Endodermal cell (in vitro differentiated cells): ENCODE results near the gene IRF6. TPM values are rescaled to one million over a fixed set of nuclear protein-coding genes. Genes with fewer than 3 reads are reported as not detected.

Experiments
- DNase-seq: peaks from one replicate; pipeline ENCODE4 v3.0.0-alpha.2; 2017
- H3K27ac ChIP-seq: 2 replicates; pipeline ENCODE4 v1.5.1; 2013; ENCODE audit warnings: mild to moderate bottlenecking, low read depth, low read length, moderate library complexity
- H3K27me3 ChIP-seq: 2 replicates; pipeline ENCODE4 v1.6.1; 2013; ENCODE audit warnings: mild to moderate bottlenecking, low read length, moderate library complexity; ENCODE audit not compliant: insufficient read depth, control insufficient read depth, poor library complexity, severe bottlenecking
- H3K36me3 ChIP-seq: 2 replicates; pipeline ENCODE4 v1.7.0; 2013; ENCODE audit warnings: mild to moderate bottlenecking, low read length, moderate library complexity; ENCODE audit not compliant: control insufficient read depth, insufficient read depth
- H3K4me1 ChIP-seq: one replicate; pipeline ENCODE4 v1.7.0; 2013; ENCODE audit warnings: low read length; ENCODE audit not compliant: control insufficient read depth, insufficient read depth
- H3K4me3 ChIP-seq: 2 replicates; pipeline ENCODE4 v1.5.1; 2013; ENCODE audit warnings: mild to moderate bottlenecking, low read length, moderate library complexity
- H3K9ac ChIP-seq: 2 replicates; pipeline ENCODE4 v1.6.1; 2013; ENCODE audit warnings: mild to moderate bottlenecking, low read length, moderate library complexity; ENCODE audit not compliant: poor library complexity, severe bottlenecking; ENCODE audit errors: extremely low read depth
- H3K9me3 ChIP-seq: 2 replicates; pipeline ENCODE4 v1.6.1; 2013; ENCODE audit warnings: mild to moderate bottlenecking, low read length, moderate library complexity; ENCODE audit not compliant: control insufficient read depth
- H3K27ac Mint-ChIP-seq: 2 replicates; pipeline ENCODE4 v1.8.0; 2020; ENCODE audit warnings: mixed read lengths
- H3K27me3 Mint-ChIP-seq: 2 replicates; pipeline ENCODE4 v1.8.0; 2021; ENCODE audit warnings: mild to moderate bottlenecking, mixed read lengths; ENCODE audit not compliant: insufficient read depth
- H3K36me3 Mint-ChIP-seq: 2 replicates; pipeline ENCODE4 v1.8.0; 2020; ENCODE audit warnings: low read depth, mixed read lengths
- H3K4me1 Mint-ChIP-seq: 2 replicates; pipeline ENCODE4 v1.8.0; 2020; ENCODE audit warnings: mixed read lengths
- H3K4me3 Mint-ChIP-seq: 2 replicates; pipeline ENCODE4 v1.8.0; 2020; ENCODE audit warnings: mild to moderate bottlenecking, moderate library complexity, mixed read lengths
- H3K9me3 Mint-ChIP-seq: 2 replicates; pipeline ENCODE4 v1.8.0; 2020; ENCODE audit warnings: mild to moderate bottlenecking, mixed read lengths
- CTCF ChIP-seq: fragments of 200-600 bp; sonication (generic); conservative IDR thresholded peaks from 2 replicates; pipeline ENCODE4 v1.5.0; 2021; ENCODE audit warnings: antibody characterized with exemption, mild to moderate bottlenecking
- WGBS, 2 experiments: methylation state at CpG; one replicate each; pipeline versions ENCODE4 v1.1.5 to v1.1.7; 2013; ENCODE audit warnings: missing lambda C conversion rate in 2 of 2, mixed read lengths in 1 of 2; ENCODE audit not compliant: insufficient coverage in 1 of 2, insufficient read length in 1 of 2; 5-methylcytosine and 5-hydroxymethylcytosine counted together
- total RNA-seq, 2 donors: library from RNA; stranded (reverse); fragmentation: NEBNext Ultra II Directional in 1 of 2; extraction: Animal tissue kit (Norgen Biotek cat#: 25700) in 1 of 2; gene quantifications; 2 replicates in 1 of 2; 3 replicates in 1 of 2; pipeline ENCODE4 v1.2.1, GENCODE V29; 2021

IRF6 gene
- total RNA-seq, 2 donors from 2014 or later, result 13.8 to 18.2 TPM

GRCh38 chr1:209767706-209768105, 38.2 kb downstream of the IRF6 start:
- Mint-ChIP-seq H3K4me1 (peaks cover 4% of the 10 kb centered on the region), H3K36me3 (no peaks in the 10 kb centered on the region), H3K9me3 (no peaks in the 10 kb centered on the region), H3K4me3 (no peak overlapping the region), H3K27ac (no peak overlapping the region), H3K27me3 (peaks cover 8% of the 10 kb centered on the region)
- no peaks in the 10 kb centered on the region for H3K4me1 ChIP-seq
- H3K9ac ChIP-seq, result no peak overlapping the region
- peaks cover 8% of the 10 kb centered on the region for H3K27me3 ChIP-seq
- H3K36me3 ChIP-seq, result no peaks in the 10 kb centered on the region
- H3K4me3 ChIP-seq, result no peak overlapping the region
- H3K9me3 ChIP-seq, result no peaks in the 10 kb centered on the region
- no peak overlapping the region for H3K27ac ChIP-seq
- DNase-seq, result no peak
- no peak for TF ChIP-seq CTCF

GRCh38 chr1:209767096-209767495, 38.8 kb downstream of the IRF6 start:
- Mint-ChIP-seq H3K27me3 (peaks cover 9% of the 10 kb centered on the region), H3K4me3 (no peak overlapping the region), H3K36me3 (no peaks in the 10 kb centered on the region), H3K9me3 (no peaks in the 10 kb centered on the region), H3K4me1 (peaks cover 4% of the 10 kb centered on the region), H3K27ac (no peak overlapping the region)
- no peak overlapping the region for H3K9ac ChIP-seq
- H3K4me1 ChIP-seq, result no peaks in the 10 kb centered on the region
- no peaks in the 10 kb centered on the region for H3K36me3 ChIP-seq
- H3K9me3 ChIP-seq, result no peaks in the 10 kb centered on the region
- no peak for DNase-seq
- H3K4me3 ChIP-seq, result no peak overlapping the region
- TF ChIP-seq CTCF, result no peak
- H3K27me3 ChIP-seq, result peaks cover 2% of the 10 kb centered on the region
- no peak overlapping the region for H3K27ac ChIP-seq

GRCh38 chr1:209766051-209766450, 39.9 kb downstream of the IRF6 start:
- Histone ChIP-seq H3K27ac (no peak overlapping the region), H3K4me3 (no peak overlapping the region), H3K27me3 (peaks cover 7% of the 10 kb centered on the region), H3K9ac (no peak overlapping the region), H3K36me3 (no peaks in the 10 kb centered on the region), H3K9me3 (no peaks in the 10 kb centered on the region), H3K4me1 (no peaks in the 10 kb centered on the region)
- no peak for DNase-seq
- Mint-ChIP-seq H3K36me3 (no peaks in the 10 kb centered on the region), H3K27me3 (peaks cover 14% of the 10 kb centered on the region), H3K4me3 (no peak overlapping the region), H3K27ac (no peak overlapping the region), H3K4me1 (peaks cover 4% of the 10 kb centered on the region), H3K9me3 (no peaks in the 10 kb centered on the region)
- whole genome bisulfite sequencing, 2 experiments, result 89 to 95% methylated on average over 2 of the region's 2 CpGs
- no peak for TF ChIP-seq CTCF
